ENCODE results near the gene GAB4. TPM values are rescaled to one million over a fixed set of nuclear protein-coding genes. Genes with fewer than 3 reads are reported as not detected.

The GAB4 gene
- total RNA-seq, 1 donor from 2014 or later: not detected

Other genes with a start within 250 kb of the GAB4 start
- not detected for gene XKR3, start 182.8 kb downstream of the GAB4 start, total RNA-seq
- 1.2 TPM for gene IL17RA, start 76.8 kb upstream of the GAB4 start, total RNA-seq
- 10.0 TPM for gene TMEM121B, start 113.1 kb upstream of the GAB4 start, total RNA-seq
- gene HDHD5, start 151.1 kb upstream of the GAB4 start, total RNA-seq: 41.3 TPM
- 3.4 TPM for gene ADA2, start 211.2 kb upstream of the GAB4 start, total RNA-seq

All from occipital lobe (tissue), 1 donor.